ENCODE data around the gene MYO9B.

MYO9B gene

DNA sequence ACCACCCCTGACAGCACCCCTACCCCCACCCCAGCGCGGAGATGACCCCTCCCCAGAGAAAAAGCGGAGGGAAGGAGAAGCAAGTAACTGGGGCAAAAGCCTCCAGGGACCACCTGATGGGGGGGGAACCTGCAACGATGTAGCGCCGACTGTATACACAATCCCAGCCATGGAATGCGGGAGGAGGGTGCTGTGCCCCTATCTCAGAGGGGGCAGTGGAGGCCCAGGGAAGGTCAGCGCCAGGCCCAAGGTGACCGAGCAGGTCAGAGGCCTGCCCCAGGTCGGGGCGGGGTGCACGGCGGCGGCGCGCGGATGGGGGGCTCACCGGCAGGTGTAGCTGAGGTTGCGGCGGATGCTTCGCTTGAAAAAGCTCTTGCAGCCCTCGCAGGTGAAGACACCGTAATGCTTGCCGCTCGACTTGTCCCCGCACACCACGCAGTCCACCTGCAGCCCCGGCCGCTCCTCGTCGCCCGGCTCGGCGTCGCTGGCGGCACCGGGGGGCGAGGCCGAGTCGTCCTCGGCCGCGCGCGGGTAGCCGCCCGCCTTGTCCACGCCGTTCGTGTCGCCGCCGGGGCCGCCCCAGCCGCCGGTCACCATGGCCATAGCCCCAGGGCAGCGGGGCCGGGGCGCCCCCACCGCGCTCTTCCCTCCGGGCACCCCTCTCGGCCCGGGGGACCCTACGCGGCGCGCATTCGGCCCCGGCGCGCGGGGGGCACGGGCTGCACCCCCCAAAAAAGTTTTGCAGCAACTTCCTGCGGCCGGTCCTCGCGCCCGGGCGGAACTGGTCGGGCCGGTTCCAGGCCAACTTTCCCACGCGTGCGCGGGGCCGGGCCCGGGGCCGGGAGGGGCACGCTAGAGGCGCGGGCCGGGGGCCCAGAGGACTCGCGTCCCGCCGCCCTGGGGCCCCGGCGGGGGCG, 169.3 kb downstream of the MYO9B start:
- DNase-seq, result no peak

DNA sequence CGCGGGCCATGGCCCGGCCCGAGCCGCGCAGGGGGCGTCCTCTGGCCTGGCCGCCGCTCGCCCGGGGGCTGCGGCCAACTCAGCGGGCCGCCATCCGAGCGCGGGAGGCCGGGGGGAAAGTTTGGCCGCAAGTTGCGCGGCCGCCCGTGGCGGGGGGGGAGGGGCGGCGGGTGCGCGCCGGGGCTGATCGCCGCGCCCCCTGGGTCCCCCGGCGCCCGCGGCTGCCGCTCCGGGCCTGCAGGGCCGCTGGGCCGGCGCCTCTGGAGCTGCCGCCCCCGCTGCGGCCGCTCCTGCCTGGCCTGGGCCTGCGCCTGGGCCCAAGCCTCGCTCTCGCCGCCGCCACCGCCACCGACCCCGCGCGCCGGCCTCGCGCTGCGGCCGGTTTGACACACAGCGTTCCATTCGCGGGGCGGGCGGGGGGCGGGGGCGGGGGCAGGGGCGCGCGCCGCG, 170.0 kb downstream of the MYO9B start, which contains the start of gene NR2F6:
Gene NR2F6 (minus strand): TSS at position 385 of the 450 bp plus-strand sequence. CDS start 699 bp downstream, outside the sequence.
- no peak for DNase-seq

GRCh38 chr19:17246681-17247425, 171.3 kb downstream of the MYO9B start:
- no peak for DNase-seq

GRCh38 chr19:17248011-17248776, 172.6 kb downstream of the MYO9B start:
- no peak for DNase-seq

DNA sequence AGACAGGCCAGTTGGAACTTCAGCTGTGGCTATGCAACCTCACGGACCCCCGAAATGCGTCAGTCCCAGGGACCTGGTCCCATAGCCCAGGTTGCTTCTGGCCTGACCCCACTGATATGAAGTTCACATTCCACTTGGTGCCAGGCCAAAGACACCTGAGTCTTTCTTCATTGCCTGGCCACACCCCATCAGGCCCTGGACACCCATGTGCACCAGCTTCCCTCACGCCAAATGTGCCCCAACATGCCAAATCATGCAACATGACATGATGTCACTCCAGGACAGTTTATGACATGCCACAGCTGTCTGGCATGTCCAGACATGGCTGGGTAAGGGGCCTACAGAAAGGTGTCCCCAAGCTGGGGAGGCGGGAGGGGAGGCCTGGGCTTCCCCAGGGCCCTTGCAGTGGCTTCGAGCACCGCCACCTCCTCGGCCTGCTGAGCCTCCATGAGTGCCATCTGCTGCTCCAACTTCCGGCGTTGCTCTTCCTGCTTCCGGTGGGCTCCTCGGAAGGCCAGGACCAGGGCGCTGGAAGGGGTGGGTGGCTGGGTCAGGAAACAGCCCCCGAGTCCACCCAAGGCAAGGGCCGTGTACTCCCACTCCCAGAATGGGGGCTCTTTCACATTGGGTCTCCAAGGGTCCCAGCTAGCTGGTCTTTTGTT, 174.4 kb downstream of the MYO9B start:
- no peak for DNase-seq

DNA sequence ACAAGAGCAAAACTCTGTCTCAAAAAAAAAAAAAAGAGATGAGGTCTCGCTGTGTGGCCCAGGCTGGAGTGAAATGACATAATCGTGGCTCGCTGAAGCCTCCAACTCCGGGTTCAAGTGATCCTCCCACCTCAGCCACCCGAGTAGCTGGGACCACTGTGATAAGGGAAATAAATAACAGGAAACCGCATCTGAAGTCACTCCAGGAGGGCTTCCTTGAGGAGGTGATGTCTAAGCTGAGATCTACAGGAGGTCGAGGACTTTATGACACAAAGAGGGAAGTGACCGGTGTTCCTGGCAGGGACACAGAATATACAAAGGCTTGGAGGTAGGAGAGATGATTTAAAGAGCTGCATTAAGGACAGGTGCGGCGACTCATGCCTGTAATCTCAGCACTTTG, 179.1 kb downstream of the MYO9B start:
- DNase-seq, result no peak

DNA sequence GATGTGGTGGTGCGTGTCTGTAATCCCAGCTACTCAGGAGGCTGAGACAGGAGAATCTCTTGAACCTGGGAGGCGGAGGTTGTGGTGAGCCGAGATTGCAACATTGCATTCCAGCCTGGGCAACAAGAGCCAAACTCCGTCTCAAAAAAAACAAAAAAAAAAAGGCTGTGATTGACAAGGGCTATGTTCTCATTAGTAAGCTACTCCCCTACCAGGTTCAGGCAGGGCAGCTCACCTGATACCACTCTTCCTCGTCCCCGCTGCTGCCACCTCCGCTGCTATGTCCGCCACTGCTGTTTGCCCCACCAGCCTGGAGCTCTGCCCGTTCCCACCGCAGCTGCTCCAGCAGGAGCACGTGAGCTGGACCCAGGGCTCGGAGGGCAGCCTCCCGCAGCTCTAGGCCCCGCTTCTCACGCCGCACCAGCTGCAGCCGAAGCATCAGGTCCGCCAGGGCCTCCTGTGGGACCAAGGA, 179.6 kb downstream of the MYO9B start:
- DNase-seq, result no peak

DNA sequence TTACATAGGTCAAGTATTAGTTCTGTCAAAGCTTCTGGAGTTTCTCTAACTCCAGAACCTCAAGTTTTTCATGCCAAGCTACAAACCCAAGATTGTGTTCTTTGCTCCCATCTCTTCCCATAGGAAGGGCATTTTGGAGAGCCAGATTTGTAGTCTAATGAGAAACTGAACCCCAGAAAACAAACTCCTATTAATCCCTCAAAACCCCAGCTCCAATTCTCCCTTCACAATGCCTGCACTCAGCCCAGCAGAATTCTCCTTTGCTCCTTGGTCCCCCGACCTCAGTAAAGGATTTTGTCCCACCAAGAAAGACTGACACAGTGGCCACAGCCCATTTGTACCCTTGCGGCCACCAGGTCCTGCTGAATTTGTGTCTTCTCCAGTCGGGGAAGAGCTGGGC, 180.6 kb downstream of the MYO9B start:
- no peak for DNase-seq

DNA sequence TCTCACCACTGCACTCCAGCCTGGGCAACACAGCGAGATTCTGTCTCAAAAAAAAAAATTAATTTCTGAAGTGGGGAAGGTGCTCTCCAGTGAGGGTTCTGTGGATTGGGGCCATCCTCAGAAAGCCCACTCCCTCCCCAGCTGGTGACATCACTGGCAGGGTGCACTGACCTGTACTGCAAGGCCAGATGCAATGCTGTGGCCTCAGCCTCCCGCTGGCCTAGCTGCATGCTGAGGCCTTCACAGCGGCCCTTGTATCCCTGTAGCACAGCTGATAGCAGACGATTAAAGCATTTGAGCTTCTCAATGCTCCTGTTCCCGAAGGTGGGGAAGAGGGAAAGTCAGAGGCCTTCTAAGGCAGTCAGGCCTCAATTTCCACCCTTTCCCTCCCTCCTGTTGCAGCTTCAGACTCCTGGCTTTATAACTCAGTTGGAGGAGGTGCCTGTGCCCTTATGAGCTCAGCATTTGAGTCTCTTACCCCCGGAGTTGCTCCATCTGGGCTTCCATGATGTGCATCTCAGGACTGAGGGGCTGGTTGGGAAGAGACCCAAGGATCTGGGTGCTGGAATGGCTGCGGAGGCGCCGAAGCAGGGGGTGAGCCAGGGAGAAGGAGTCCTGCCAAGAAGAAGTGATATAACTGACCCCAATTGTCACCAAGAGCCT, 183.7 kb downstream of the MYO9B start:
- DNase-seq, result no peak

DNA sequence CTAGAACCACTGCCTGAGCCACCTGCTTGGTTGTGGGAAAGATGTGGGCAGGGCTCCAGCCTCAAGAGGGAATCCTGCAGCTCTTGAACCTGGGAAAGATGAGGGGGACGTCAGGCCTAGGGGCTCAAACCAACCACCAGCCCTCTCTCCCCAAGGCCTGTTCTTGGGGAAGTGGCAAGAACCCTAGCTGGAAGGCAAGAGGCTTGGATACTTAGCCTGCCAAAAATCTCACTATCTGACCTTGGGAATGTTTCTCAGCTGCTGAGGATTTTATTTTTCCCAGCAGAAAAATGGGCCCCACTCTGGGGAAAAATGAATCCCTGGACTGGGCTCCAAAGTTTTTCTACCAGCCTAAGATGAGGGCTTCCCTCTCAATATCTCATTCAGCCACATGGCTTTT, 184.4 kb downstream of the MYO9B start:
- DNase-seq, result no peak

GRCh38 chr19:17260842-17261325, 185.3 kb downstream of the MYO9B start:
- DNase-seq, result peak; percentile 84

DNA sequence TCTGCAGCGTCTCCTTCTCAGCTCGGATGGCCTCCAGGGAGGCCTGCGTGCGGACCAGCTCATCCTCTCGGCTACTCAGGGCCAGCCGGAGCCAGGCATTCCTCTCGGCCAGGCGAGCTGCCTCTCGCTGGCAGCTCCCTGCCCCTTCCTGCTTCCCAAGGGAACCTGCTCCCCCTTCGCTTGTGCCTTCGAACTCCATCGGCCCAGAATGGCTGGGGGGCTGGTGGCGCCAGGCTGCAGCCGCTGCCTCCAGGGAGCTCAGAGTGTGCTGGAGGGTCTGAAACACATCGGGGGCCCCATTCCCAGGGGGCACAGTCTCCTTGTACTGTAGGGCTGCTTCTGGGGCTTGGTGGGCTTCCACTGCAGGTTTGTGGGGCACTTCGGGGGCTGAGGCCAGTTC, 187.0 kb downstream of the MYO9B start:
- no peak for DNase-seq
